GM04503 (cell line): ENCODE data around the gene PLXND1.

ENCODE experiments used
- DNase-seq: peaks from one replicate; pipeline ENCODE4 v3.0.0-alpha.2; 2012; ENCODE audit warnings: low read depth

The PLXND1 gene

DNA sequence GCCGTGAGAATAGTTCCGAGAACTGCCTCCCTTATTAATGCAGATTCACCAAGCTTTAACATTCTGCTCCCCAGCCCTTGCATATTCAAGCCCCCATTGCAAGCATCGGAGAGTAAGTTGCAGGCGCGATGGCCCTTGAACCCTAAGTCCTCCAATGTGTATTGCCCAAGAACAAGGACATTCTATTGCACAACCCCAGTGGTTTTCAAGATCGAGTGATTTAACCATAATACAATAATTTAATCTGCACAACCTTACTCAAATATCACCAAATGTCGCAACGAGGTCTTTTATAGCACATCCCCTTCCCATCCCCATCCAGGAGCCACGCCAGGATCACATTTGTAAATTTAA, 21.7 kb upstream of the PLXND1 start:
- DNase-seq = no peak

DNA sequence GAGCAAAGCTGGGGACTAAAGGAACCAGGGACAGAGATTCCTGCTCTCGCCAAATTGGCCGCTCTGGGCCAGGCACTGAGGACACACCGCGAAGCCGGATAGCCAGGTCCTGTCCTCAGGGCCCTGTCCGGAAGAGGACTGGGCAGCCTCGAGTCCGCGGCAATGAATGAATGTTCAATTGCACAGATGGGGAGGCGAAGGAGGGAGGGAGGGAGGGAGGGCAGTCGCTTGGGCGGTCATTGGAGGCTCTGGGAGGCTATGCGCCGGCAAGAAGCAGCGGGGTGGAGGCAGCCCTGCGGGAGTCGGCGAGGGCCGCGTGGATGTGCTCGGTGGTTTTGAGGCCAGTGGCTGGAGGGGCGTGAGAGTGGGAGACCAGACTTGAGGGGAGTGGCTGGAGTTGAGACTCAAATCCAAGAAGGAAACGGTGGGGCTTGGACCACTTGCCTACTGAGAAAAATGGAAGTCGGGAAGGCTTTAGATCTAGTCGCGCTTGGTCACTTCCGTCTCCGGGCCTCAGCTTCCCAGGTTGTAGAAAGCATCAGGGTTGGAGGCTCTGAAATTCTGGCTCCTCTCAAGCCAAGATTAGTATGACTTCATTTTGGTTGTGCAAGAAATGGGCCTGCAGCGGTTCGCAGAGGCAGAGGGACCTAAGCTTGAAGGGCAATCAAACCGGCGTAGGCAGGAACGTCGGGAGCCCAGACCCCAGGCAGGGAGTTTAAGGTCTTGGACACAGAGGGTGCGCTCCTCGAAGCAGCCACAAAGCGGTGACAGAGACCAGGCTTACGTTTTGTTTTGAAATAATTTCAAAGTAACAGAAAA, 21.1 kb upstream of the PLXND1 start:
- DNase-seq = no peak

DNA sequence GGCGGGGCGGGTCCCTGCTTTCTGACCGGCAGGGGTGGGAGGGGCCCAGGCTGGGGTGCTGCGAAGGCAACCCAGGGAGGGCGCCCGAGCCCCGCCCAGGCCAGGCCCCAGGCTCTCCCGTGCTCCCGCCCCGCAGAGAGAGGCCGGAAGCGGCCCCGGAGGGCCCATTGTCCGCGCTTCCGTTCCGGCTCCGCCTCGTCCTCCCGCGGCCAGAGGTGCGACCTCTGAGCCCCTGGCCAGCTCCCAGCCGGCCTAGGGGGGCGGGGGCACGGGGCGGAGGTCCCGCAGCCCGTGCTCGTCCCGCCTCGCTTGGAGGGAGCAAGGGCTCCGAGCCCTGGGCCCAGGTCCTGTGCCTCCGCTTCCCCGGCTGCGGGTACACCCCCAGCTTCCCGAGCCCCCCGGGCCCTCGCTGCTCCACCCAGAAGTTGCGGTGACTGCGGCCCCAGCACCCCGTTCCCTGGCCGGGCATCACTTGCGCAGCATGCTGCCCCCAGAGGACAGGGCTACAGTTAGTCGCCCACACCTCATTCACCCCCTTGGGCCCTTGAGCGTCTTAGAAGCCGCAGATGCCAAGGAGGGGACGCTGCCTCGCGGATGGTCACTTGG, 20.4 kb upstream of the PLXND1 start:
- DNase-seq = no peak

DNA sequence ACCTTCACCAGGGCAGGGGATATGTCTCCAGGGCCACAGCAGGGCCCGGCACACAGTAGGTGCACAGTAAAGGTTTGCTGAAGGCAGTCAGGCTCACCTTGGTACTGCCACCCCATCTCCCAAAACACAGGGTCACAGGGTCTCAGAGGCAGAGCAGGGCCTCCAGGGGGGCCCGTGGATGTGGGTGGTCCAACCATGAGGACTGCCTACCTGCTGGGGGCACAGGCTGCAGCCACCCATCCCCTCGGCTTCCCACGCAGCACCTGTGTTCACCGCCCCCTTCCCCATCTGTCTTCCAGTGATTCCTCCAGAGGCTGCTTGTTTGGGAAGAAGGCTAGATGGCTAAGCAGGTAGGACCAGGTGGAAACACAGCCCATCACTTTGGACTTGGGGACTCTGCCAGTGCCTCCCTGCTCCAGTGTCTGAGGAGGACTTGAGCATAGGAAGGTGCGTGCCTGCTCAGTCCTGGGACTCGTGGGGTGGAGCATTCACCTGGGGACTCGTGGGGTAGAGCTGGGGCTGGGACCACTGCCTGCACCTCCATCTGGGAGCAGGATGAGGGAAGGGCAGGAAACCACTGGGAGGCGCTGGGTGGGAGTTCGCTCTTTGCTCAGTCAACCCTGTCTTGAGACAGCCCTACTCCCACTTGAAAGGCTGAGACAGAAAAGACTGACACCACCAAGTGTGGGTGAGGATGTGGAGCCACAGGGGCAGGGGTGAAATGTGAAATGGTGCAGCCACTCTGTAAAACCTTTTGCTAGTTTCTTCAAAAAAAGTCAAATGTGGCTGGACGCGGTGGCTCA, 18.8 kb upstream of the PLXND1 start:
- no peak for DNase-seq

DNA sequence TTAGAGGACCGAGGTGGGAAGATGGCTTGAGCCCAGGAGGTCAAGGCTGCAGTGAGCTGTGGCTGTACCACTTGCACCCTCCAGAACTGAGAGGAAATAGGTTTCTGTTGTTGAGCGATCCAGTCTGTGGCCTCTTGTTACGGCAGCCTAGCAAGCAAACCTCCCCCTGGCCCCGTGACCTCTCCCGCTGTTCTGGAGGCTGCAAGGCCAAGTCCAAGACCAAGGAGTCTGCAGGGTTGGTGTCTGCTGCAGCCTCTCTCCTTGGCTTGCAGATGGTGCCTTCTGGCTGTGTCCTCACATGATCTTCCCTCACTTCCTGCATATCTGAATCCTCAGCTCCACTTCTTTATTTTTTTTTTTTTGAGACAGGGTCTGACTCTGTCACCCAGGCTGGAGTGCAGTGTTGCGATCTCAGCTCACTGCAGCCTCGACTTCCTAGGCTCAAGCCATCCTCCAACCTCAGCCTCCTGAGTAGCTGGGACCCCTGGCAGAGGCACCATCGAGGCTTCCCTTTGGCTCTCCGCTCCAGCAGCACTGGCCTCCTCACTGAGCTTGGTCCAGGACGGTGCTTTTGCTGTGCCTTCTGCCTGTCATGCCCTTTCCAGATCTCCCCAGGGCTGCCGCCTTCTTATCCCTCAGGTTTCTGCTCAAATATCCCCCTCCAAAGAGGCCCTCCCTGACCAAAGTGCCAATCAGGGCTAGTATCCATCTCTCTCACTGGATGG, 18.0 kb upstream of the PLXND1 start:
- DNase-seq = no peak

DNA sequence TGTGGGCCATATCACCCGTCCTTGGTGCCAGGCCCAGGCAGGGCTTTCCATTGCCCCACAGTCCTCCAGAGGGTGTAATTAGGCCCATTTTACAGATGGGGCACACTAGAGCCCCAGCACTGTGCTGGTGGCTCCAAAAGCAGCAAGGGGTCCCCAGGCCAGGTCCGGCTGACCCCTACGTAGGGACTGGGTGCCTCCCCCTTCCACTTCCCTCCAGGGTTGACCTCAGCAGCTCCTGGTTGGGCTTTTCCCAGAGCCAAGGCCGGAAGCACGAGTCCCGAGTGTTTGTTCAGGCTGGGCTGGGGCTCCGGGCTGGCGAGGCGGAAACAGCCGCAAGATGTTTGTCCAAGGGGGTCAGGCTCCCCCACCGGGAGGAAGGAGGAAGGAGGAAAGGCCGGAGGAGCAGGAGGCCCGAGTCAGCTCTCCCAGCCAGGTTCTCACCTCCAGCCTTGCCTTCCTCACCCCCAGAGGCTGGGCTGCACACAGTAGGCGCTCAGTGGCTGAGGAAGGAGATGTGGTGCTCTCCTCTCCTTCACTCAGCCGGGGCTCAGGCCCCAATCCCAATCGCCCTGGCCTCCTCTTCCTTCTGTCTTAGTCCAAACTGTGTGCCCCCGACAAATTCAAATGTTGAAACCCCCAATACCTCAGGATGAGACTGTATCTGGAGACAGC, 17.1 kb upstream of the PLXND1 start:
- no peak for DNase-seq

DNA sequence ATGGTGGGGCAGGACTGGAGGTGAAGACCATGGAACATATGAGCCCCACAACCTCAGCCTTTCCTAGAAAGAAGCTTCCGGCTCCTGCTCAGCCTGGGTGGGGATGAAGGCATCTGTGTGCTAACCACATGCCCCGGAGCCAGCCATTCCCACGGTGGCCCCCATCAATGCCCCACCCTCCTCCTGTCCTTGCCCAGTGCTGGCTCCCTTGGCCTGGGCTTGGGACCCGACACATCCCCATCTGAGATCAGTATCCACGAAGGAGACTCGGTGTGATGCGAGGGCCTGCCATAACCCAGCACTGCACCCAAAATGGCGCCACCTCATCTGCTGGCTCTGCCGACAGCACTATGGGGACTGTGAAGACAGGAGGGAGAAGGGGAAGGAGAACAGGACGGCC, 16.5 kb upstream of the PLXND1 start:
- no peak for DNase-seq

DNA sequence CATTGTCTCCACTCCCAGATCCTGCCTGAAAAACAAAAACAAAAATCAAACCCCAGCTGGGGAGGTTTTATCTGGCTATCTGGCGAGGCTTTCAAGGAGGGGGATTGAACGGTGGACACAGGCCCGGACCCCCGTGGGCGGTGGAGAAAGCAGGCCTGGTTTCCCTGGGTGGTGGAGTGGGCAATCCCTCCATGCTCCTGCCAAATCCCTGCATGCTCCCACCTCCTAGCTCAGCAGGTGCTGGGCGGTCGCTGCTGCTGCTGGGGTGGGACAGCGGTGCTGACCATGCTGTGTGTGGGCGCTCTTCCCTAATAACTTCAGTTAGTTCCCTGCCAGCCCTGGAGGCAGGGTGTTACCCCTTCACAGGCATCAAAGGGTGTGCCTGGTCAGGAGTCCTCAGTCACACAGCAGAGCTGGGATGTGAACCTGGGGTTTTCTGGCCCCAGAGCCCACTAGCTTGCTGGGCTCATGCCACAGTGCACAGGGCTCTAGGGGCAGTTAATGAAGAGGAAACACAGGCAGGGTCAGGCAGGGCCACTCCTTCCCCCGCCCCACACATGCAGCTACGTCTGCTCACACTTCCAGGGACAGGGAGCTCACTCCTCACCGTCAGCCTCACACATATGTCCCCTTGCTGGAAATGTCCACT, 15.9 kb upstream of the PLXND1 start:
- DNase-seq = no peak

DNA sequence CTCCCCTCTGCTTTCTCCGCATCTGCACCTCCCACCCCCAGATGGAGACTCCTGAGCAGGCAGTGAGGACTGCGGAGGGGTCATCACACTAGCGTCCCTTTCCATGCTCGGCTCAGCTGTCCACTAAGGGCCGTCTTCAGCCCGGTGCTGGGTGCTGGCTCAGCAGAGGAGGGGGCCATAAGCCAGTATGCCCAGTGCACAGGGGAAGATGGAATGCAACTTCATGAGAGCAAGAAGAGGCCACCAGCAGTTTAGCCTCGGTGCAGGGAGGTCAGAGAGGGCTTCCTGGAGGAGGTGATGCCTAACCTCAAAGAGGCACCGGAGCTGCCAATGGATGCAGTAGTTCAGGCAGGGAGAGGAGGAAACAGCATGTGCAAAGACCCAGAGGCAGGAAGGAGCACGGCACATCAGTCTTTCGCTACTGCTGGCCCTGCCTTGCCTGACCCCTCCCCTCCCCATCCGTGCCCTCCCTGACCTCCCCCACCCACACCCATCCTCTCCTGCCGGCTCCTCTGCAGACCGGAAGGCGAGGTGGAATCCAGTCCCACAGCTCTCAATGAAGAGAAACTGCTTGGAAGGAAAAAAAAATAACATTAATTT, 15.2 kb upstream of the PLXND1 start:
- no peak for DNase-seq

DNA sequence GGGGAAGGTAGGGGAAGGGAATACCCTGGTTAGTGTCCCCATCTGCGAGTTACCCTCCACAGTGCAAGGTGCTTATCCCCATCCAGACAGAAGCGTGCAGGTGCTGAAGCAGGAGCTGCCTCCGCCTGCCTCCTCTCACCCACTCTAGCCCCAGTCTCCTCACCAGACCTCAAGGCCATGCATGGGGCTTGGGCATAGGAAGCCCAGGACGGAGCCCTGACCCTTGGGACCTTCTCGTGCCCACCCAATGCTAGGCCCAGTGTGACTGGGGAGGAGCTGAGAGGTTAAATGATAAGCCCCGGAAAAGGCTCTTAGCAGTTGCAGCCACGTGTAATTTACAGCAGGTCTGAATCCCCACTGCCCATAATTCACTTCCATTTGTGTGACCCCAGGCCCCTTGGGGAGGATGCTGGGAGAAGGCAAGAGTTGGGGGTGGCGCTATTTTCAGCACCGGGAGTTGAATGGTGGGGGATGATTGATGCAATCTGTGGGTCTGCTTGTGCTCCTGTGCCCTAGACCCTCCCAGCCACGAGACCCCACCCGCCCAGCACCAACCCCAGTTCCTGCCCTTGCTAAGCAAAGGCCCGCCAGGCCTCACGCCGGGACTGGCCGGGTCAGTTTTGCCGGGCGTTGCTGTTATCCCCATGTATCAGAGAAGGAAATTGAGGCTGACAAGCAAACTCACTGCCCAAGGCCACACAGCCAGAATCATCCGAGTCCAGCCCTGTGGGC, 14.5 kb upstream of the PLXND1 start:
- no peak for DNase-seq

DNA sequence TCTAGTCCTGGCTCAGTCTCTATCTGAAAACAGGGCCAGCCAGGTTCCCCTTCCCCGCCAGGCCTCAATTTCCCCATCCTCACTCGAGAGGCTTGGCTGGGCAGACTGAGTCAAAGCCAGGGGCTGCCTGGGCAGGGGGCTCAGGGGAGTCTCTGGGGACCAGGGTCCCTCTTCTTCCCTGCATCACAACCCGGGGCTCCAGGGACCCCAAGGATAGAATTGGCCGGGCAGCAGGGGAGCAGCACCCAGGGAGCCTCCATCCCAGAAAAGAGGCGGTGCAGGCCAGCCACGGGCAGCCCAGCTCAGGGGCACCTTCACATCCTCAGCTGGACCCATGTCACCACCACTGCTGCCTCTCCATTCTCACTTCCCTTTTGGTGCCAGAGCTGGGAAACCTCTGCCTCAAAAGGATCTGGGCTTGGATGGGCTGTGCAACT, 13.3 kb upstream of the PLXND1 start:
- no peak for DNase-seq

DNA sequence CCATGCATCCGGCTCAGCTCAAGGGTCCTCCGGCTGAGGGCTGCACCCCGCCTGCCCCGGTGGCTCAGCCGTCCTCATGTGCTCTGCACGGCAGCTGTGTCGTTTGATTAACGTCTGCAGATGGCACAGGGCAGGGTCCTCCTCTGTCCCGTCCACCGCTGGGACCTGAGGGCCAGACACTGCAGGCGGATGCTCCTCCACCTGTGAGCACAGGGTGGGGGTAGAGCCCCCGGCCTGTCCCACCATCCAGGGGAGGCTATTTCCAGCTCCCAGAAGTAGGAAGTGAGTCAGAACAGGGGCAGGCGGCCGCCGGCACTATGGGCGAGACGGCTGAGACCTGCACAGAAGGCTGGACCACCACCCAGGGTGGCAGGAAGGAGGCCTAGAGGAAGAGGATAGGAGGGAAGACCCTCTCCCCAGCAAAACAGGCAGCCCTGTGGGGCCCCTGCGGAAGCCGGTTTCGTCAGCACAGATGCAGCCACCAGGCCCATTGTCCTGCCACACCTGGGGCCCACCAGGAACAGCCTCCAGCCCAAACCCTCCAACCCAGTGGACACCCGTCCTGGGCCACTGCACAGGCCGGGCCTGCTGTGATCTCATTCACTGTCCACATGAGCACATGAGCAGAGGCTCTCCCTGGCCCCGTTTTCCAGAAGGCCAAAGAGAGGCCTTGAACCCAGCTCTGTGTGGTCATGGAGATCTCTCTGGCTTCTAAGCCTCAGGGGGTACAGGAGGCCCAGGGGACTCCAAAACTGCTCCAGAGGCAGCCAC, 12.6 kb upstream of the PLXND1 start:
- DNase-seq = no peak

DNA sequence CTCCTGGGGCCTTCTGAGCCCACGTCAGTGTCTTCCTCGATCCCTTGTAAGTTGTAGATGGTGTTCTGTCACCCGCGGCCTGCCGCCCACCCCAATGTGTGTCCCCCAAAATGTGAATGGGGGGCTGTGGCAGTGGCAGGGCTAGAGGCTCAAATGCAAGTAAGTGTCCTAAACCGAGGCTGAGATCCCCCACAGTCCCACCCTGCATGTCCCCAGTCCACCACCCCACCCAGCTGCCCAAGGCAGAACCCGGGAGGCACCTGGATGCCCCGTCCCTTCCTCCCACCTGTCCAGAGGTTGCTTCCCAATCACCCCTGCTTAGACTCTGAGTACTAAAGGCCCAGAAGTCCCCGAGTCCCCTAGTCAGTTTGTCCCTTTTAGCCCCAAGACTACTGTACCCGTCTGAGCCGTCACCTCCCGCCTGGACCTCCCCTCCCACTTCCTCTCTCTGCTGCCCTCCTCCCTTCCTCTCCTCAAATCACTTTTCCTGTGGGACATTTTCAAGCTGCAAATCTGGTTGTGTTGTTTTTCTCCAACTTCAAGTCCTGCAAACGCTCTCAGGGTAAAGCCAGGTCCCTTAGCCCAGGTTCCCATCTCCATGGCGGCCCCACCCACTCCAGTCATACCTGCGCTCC, 11.8 kb upstream of the PLXND1 start:
- no peak for DNase-seq

DNA sequence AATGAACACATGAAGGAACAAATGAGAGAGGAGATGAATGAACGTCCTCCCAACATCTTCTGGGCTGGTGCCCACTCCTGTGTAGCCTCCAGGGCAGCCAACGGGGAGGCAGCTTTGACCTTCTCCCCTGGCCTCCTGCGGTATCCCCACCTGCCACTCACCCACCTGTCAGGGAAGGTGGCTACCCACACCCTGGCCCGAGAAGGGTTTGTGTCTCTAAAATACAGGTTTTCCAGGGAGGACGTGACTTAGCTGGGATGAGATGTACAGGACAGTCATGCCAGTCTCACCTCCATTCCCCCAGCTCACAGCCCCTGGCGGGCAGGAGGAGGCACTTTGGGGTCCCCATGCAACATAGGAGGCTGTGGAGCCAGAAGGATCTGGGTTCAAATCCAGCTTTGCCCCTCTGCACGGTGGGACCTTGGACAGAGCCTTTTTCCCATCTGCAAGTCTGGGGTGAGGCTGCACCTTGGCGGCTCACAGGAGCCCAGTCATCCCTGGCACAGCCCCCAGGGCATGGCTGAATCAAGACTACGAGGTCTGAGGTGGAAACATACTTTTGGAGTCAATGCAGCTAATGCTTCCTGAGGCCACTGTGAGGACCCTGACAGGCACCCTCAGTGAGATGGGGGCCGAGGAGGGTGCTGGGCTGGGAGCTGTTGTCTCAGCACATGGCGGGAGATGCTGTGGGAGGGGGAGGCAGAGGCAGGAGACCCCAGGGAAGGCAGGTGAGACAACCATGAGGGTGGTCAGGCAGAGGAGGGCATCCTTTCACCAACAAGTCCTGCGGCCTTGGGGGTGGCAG, 11.1 kb upstream of the PLXND1 start:
- no peak for DNase-seq

DNA sequence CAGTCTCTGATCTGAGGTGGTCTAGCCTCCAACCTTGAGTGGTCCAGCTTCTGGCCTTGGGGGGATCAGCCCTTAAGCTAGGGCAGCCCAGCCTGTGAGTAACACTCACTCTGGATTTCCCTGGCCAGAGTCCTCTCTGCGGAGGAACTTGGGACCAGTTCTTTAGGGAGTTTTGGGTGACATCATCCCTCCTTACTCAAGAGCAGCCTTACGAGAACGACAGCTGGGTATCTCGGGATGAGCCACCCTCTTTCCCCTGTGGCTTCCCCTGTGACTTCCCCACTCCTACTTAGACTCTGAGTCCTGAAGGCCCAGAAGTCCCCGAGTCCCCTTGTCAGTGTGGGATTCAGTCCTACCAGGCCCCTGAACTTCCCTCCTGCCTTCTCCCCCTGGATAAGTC, 10.2 kb upstream of the PLXND1 start:
- DNase-seq = no peak

DNA sequence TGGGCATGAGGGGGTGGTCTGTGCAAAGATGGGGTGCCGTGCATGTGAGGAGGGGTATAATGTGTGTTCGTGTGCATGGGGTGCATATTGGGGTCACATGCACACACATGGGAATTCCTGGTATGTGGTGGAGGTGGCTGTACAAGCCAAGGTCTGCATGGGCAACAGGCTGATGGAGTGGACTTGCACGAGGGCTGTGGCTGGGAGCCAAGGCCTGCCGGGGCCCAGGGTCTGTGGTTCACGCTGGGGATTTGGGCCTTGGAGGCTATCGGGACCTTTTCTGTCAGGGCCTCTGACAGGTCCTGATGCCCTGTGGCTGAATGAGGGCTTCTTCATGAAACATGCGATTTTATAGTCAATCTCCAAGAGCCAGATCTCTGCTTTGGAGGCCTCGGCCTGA, 9.8 kb upstream of the PLXND1 start:
- DNase-seq = no peak

DNA sequence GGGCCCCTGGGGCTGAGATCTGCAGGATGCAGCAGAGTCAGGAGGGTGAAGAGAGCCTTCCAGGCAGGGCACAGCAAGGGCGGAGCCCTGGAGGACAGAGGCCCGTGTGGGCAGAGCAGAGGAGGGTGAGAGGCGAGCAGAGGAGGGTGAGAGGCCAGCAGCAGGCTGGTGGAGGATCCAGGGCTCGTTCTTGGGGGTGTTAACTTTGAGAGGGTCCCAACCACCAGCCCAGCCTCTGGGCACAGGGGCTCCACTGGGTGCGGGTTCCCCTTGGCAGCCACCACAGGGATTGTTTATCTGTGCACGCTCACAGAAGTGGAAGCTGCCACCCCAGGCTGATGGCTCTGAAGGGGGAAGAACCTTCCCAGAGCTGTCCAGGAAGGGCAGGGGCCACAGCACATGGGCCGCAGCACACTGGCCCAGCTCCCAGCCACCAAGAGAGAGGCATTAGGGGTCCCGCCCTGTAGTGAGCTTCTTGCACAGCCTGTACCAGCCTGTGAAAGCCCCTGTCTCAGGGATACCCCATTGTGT, 9.3 kb upstream of the PLXND1 start:
- no peak for DNase-seq

DNA sequence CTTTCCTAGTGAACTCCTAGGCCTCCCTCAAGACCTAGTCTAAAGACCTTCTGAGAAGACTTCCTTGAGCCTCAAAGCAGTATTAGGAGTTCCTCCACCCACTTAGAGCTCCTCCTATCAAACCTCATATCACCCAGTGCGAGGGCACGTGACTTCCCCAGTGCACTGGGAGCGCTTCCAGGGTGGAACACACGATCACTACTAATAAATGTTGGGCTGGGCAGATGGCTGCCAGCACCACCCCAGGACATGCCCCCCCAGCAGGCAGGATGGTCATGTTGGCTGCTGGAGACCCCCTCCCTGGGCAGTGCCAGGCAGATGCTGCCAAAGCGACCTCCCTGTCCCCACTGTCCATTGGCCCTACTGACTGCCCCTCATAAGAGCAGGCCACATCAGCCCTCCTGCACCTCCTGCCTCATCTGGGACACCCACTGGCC, 8.5 kb upstream of the PLXND1 start:
- no peak for DNase-seq
